ENCODE measurements around the gene ARHGAP42. TPM values are rescaled to one million over a fixed set of nuclear protein-coding genes. Genes with fewer than 3 reads are reported as not detected.

Gene ARHGAP42
- total and polyA plus RNA-seq, 10 of the 15 experiments (the other 5 are each of a cell fraction or from before 2014, with no cell fraction given) = 1.8 to 6.3 (median 3.2) TPM

- no peaks in the 10 kb centered on the region for H4K20me1 ChIP-seq (ENCODE audit: control insufficient read depth, insufficient read depth)
- no peaks in the 10 kb centered on the region for H3K9me3 ChIP-seq (replicated peaks; ENCODE audit: control insufficient read depth, insufficient read depth, low read length)
- intact Hi-C loops (cut with micrococcal nuclease; ENCODE audit: unreplicated experiment) = no loop called here
- no TSS peak for BruUV-seq (replicated peaks)
- ATAC-seq = no peak
- ChIA-PET POLR2A (no interaction called here), CTCF (no interaction called here), SMC1A (ENCODE audit: uncharacterized antibody, unreplicated experiment) (interaction anchor here (1.2 kb wide), 1 partner anchor 10 kb away, joined by 3 read pairs; no protein-coding TSS in a partner anchor), RAD21 (ENCODE audit: unreplicated experiment) (no interaction called here)
- TF ChIP-seq IRF4 (IDR thresholded peaks at IDR 0.05; ENCODE audit: low read depth, low read length) = no peak
- no peak for TF ChIP-seq RAD51 (IDR thresholded peaks at IDR 0.05)
- peak; percentile 72 for TF ChIP-seq MEF2B (IDR thresholded peaks at IDR 0.05; ENCODE audit: partially characterized antibody, poor library complexity, severe bottlenecking)
- no peak for TF ChIP-seq ZBTB4 (CRISPR knock-in tag; IDR thresholded peaks at IDR 0.05)
- TF ChIP-seq FOS (IDR thresholded peaks at IDR 0.05; ENCODE audit: borderline replicate concordance, extremely low read depth, insufficient read length) = no peak
- no peak for TF ChIP-seq CTCF (IDR thresholded peaks at IDR 0.05 in 2 of 3, conservative IDR thresholded peaks at IDR 0.05 in 1 of 3; ENCODE audit: control insufficient read depth in 2 of 3, extremely low read depth in 1 of 3, insufficient read depth in 1 of 3, low read depth in 3 of 3, low read length in 3 of 3)
- TF ChIP-seq IKZF2 (IDR thresholded peaks at IDR 0.05) = 0 out of 4 replicates have a peak, but pooled peaks of 1 of the 2 experiments have one; percentile 19
- no peak for TF ChIP-seq JUNB (IDR thresholded peaks at IDR 0.05)
- no peak for TF ChIP-seq JUND (IDR thresholded peaks at IDR 0.05; ENCODE audit: low read depth, low read length)
- TF ChIP-seq CREB1 (IDR thresholded peaks at IDR 0.05; ENCODE audit: low read depth) = no peak
- peak; percentile 68 for TF ChIP-seq MTA2 (IDR thresholded peaks at IDR 0.05; ENCODE audit: low read depth)
- no peak for TF ChIP-seq ATF7 (IDR thresholded peaks at IDR 0.05; ENCODE audit: low read depth)
- no peak for TF ChIP-seq POLR2AphosphoS2 (IDR thresholded peaks at IDR 0.05; ENCODE audit: low read depth, low read length)
- TF ChIP-seq BCL11A (IDR thresholded peaks at IDR 0.05; ENCODE audit: low read depth, low read length) = no peak
- no peak for TF ChIP-seq POLR2AphosphoS5 (IDR thresholded peaks at IDR 0.05; ENCODE audit: low read length)
- no peak for TF ChIP-seq SIN3A (IDR thresholded peaks at IDR 0.05; ENCODE audit: low read depth, low read length)
- 0 out of 4 replicates have a peak, but pooled peaks of 1 of the 2 experiments have one; percentile 22 for TF ChIP-seq EP300 (IDR thresholded peaks at IDR 0.05; ENCODE audit: borderline replicate concordance in 1 of 2, control insufficient read depth in 1 of 2, low read depth in 2 of 2, low read length in 2 of 2)
- TF ChIP-seq SUPT20H (IDR thresholded peaks at IDR 0.05; ENCODE audit: borderline replicate concordance, control insufficient read depth, low read depth, low read length) = no peak
- no peaks in the 10 kb centered on the region for H3K27me3 ChIP-seq (replicated peaks in 1 of 2; ENCODE audit: control insufficient read depth in 2 of 2, insufficient read depth in 2 of 2, low read length in 1 of 2)
- no peak overlapping the region for H3K27ac ChIP-seq (ENCODE audit: control insufficient read depth, insufficient read depth)
- no peaks in the 10 kb centered on the region for H3K36me3 ChIP-seq (ENCODE audit: control insufficient read depth in 2 of 2, insufficient read depth in 2 of 2, low read length in 1 of 2)
- H3K9ac ChIP-seq (ENCODE audit: control insufficient read depth, insufficient read depth, low read length) = no peak overlapping the region
- no peak overlapping the region for H3K4me3 ChIP-seq
- no peak overlapping the region for H3K4me2 ChIP-seq (ENCODE audit: control insufficient read depth, insufficient read depth)
- H3K79me2 ChIP-seq (ENCODE audit: control insufficient read depth, insufficient read depth, low read length) = no peaks in the 10 kb centered on the region
- H3K4me1 ChIP-seq (ENCODE audit: control insufficient read depth, insufficient read depth, low read length) = no peaks in the 10 kb centered on the region
- in situ Hi-C loops (cut with MboI) = no loop called here
- H2AFZ ChIP-seq (ENCODE audit: control insufficient read depth, low read depth, low read length) = no peak overlapping the region
- 0% methylated on average over 1 of the region's 1 CpG for WGBS (ENCODE audit: insufficient coverage, insufficient replicate concordance, low lambda C conversion rate, missing lambda C conversion rate)
- FAIRE-seq = no peak
- no peak for DNase-seq (ENCODE audit: low read depth, low spot score)
Measured at GRCh38 chr11:100835854-100836253, 148.8 kb downstream of the ARHGAP42 start.

Measured in GM12878 (cell line).